ENCODE data around the gene ZG16B.

Gene ZG16B

GRCh38 chr16:2829501-2830354, at the start of gene ZG16B:
ZG16B (plus strand) TSS chr16:2830303; CDS start chr16:2830442, 139 bp downstream.
- no peak within 1 kb of the TSS for H3K27ac Mint-ChIP-seq
- H3K4me3 Mint-ChIP-seq, result no peak within 1 kb of the TSS
- no peaks in the 10 kb centered on the region for H3K36me3 Mint-ChIP-seq
- H3K27me3 Mint-ChIP-seq, result peaks cover 81% of the 10 kb centered on the region
- peak; percentile 29 for ATAC-seq
- no peaks in the 10 kb centered on the region for H3K4me1 Mint-ChIP-seq
- no peaks in the 10 kb centered on the region for H3K9me3 Mint-ChIP-seq

- no peak overlapping the region for H3K27ac Mint-ChIP-seq
- ATAC-seq, result no peak
- H3K36me3 Mint-ChIP-seq, result no peaks in the 10 kb centered on the region
- H3K4me3 Mint-ChIP-seq, result no peak overlapping the region
- peaks cover 14% of the 10 kb centered on the region for H3K27me3 Mint-ChIP-seq
- H3K9me3 Mint-ChIP-seq, result no peaks in the 10 kb centered on the region
- peaks cover 28% of the 10 kb centered on the region for H3K4me1 Mint-ChIP-seq
Measured at GRCh38 chr16:2782583-2783351, 47.3 kb upstream of the ZG16B start.

GRCh38 chr16:2783581-2784357, 46.3 kb upstream of the ZG16B start:
- peak overlapping the region; percentile 46 for H3K4me3 Mint-ChIP-seq
- H3K36me3 Mint-ChIP-seq, result no peaks in the 10 kb centered on the region
- ATAC-seq, result no peak
- H3K9me3 Mint-ChIP-seq, result no peaks in the 10 kb centered on the region
- H3K27me3 Mint-ChIP-seq, result peaks cover 23% of the 10 kb centered on the region
- peaks cover 18% of the 10 kb centered on the region for H3K4me1 Mint-ChIP-seq
- H3K27ac Mint-ChIP-seq, result peak overlapping the region; percentile 76

- Mint-ChIP-seq H3K9me3 (no peaks in the 10 kb centered on the region), H3K36me3 (no peaks in the 10 kb centered on the region), H3K27ac (peak overlapping the region; percentile 76), H3K4me1 (peaks cover 15% of the 10 kb centered on the region), H3K4me3 (peak overlapping the region; percentile 81), H3K27me3 (peaks cover 23% of the 10 kb centered on the region)
- no peak for ATAC-seq
Measured at GRCh38 chr16:2784358-2785100, 45.6 kb upstream of the ZG16B start.

GRCh38 chr16:2785101-2785991, 44.8 kb upstream of the ZG16B start:
- peak overlapping the region; percentile 81 for H3K4me3 Mint-ChIP-seq
- H3K4me1 Mint-ChIP-seq, result peaks cover 10% of the 10 kb centered on the region
- peaks cover 28% of the 10 kb centered on the region for H3K27me3 Mint-ChIP-seq
- ATAC-seq, result peak; percentile 50
- no peaks in the 10 kb centered on the region for H3K9me3 Mint-ChIP-seq
- no peaks in the 10 kb centered on the region for H3K36me3 Mint-ChIP-seq
- peak overlapping the region; percentile 76 for H3K27ac Mint-ChIP-seq

- peaks cover 37% of the 10 kb centered on the region for H3K27me3 Mint-ChIP-seq
- no peak for ATAC-seq
- H3K4me3 Mint-ChIP-seq, result no peak overlapping the region
- H3K9me3 Mint-ChIP-seq, result no peaks in the 10 kb centered on the region
- H3K4me1 Mint-ChIP-seq, result peaks cover 10% of the 10 kb centered on the region
- no peak overlapping the region for H3K27ac Mint-ChIP-seq
- H3K36me3 Mint-ChIP-seq, result no peaks in the 10 kb centered on the region
Measured at GRCh38 chr16:2786061-2786825, 43.9 kb upstream of the ZG16B start.

- Mint-ChIP-seq H3K27ac (no peak overlapping the region), H3K9me3 (no peaks in the 10 kb centered on the region), H3K36me3 (no peaks in the 10 kb centered on the region), H3K27me3 (peaks cover 43% of the 10 kb centered on the region), H3K4me1 (peaks cover 10% of the 10 kb centered on the region), H3K4me3 (no peak overlapping the region)
- no peak for ATAC-seq
Measured at GRCh38 chr16:2786826-2787151, 43.3 kb upstream of the ZG16B start.

- no peak for ATAC-seq
- peaks cover 49% of the 10 kb centered on the region for H3K27me3 Mint-ChIP-seq
- no peaks in the 10 kb centered on the region for H3K36me3 Mint-ChIP-seq
- peaks cover 10% of the 10 kb centered on the region for H3K4me1 Mint-ChIP-seq
- no peak within 1 kb of the TSS for H3K27ac Mint-ChIP-seq
- no peak within 1 kb of the TSS for H3K4me3 Mint-ChIP-seq
- no peaks in the 10 kb centered on the region for H3K9me3 Mint-ChIP-seq
Measured at GRCh38 chr16:2787406-2787805, 42.7 kb upstream of the ZG16B start, which contains the start of gene PRSS33. PRSS33 (minus strand) TSS chr16:2787560; CDS start chr16:2786547, 1,013 bp downstream.

- ATAC-seq, result no peak
- Mint-ChIP-seq H3K36me3 (no peaks in the 10 kb centered on the region), H3K4me3 (no peak overlapping the region), H3K27ac (no peak overlapping the region), H3K4me1 (peaks cover 10% of the 10 kb centered on the region), H3K9me3 (no peaks in the 10 kb centered on the region), H3K27me3 (peaks cover 50% of the 10 kb centered on the region)
Measured at GRCh38 chr16:2787961-2788360, 42.1 kb upstream of the ZG16B start.

GRCh38 chr16:2790631-2791030, 39.5 kb upstream of the ZG16B start:
- Mint-ChIP-seq H3K27me3 (peaks cover 67% of the 10 kb centered on the region), H3K36me3 (no peaks in the 10 kb centered on the region), H3K27ac (no peak overlapping the region), H3K4me1 (peaks cover 4% of the 10 kb centered on the region), H3K4me3 (no peak overlapping the region), H3K9me3 (no peaks in the 10 kb centered on the region)
- no peak for ATAC-seq

GRCh38 chr16:2791174-2791573, 38.9 kb upstream of the ZG16B start:
- Mint-ChIP-seq H3K4me3 (no peak overlapping the region), H3K27ac (no peak overlapping the region), H3K27me3 (peaks cover 61% of the 10 kb centered on the region), H3K4me1 (peaks cover 3% of the 10 kb centered on the region), H3K36me3 (no peaks in the 10 kb centered on the region), H3K9me3 (no peaks in the 10 kb centered on the region)
- no peak for ATAC-seq

GRCh38 chr16:2792940-2793339, 37.2 kb upstream of the ZG16B start:
- ATAC-seq, result no peak
- peaks cover 59% of the 10 kb centered on the region for H3K27me3 Mint-ChIP-seq
- no peak overlapping the region for H3K27ac Mint-ChIP-seq
- no peak overlapping the region for H3K4me3 Mint-ChIP-seq
- H3K36me3 Mint-ChIP-seq, result no peaks in the 10 kb centered on the region
- no peaks in the 10 kb centered on the region for H3K4me1 Mint-ChIP-seq
- H3K9me3 Mint-ChIP-seq, result no peaks in the 10 kb centered on the region

GRCh38 chr16:2795395-2796143, 34.5 kb upstream of the ZG16B start:
- peaks cover 47% of the 10 kb centered on the region for H3K27me3 Mint-ChIP-seq
- H3K4me3 Mint-ChIP-seq, result no peak overlapping the region
- ATAC-seq, result no peak
- no peaks in the 10 kb centered on the region for H3K36me3 Mint-ChIP-seq
- no peak overlapping the region for H3K27ac Mint-ChIP-seq
- H3K9me3 Mint-ChIP-seq, result no peaks in the 10 kb centered on the region
- no peaks in the 10 kb centered on the region for H3K4me1 Mint-ChIP-seq

Data from stimulated activated memory B cell treated with anti-CD40 and anti-IgM and Interleukin-4, amounts not matched to agents 10 μg/mL and 1 μg/mL and 100 μg/mL, for 72 hours (primary cell).